Prostate gland (tissue), 1 donor: ENCODE data around the gene KLHL12.

ENCODE experiments used
- POLR2A ChIP-seq: fragments of 450-650 bp; IDR thresholded peaks from one replicate; pipeline ENCODE4 v1.6.1; 2016; ENCODE audit warnings: antibody characterized with exemption, mild to moderate bottlenecking
- POLR2AphosphoS5 ChIP-seq: sonication (generic); formaldehyde crosslinking; IDR thresholded peaks from one replicate; pipeline ENCODE4 v1.6.1; 2017; ENCODE audit warnings: antibody characterized with exemption

- TF ChIP-seq POLR2A: no peak
- no peak for TF ChIP-seq POLR2AphosphoS5
Observed at GRCh38 chr1:202873026-202873425, 54.0 kb downstream of the KLHL12 start.
